K562 (cell line): Measurements from ENCODE around the gene SLC39A3. TPM values are rescaled to one million over a fixed set of nuclear protein-coding genes. Genes with fewer than 3 reads are reported as not detected.

Experiments used
- ARID4B ChIP-seq: sonication (generic); formaldehyde crosslinking; IDR thresholded peaks from 2 replicates; pipeline ENCODE4 v1.8.0; 2022; ENCODE audit warnings: mild to moderate bottlenecking, missing genetic modification reagents
- BRD9 ChIP-seq: fragments of 450-650 bp; IDR thresholded peaks from 2 replicates; pipeline ENCODE4 v1.6.1; 2018; ENCODE audit warnings: low read depth; ENCODE audit not compliant: partially characterized antibody
- CC2D1A ChIP-seq: fragments of 450-650 bp; IDR thresholded peaks from 2 replicates; pipeline ENCODE4 v1.6.1; 2017; ENCODE audit warnings: mild to moderate bottlenecking
- CREB3 ChIP-seq: fragments of 450-650 bp; conservative IDR thresholded peaks from 2 replicates; pipeline ENCODE4 v1.6.1; 2016; ENCODE audit warnings: missing genetic modification characterization, low read depth, mild to moderate bottlenecking, missing compliant biosample characterization, moderate library complexity
- EP300 ChIP-seq: IDR thresholded peaks from 2 replicates; pipeline ENCODE4 v1.6.1; 2012; ENCODE audit warnings: low read length, improper control_type of control experiment
- GATAD2A ChIP-seq: fragments of 450-650 bp; IDR thresholded peaks from 2 replicates; pipeline ENCODE4 v1.6.1; 2017
- GTF2B ChIP-seq: IDR thresholded peaks from 2 replicates; pipeline ENCODE4 v1.6.1; 2011; ENCODE audit not compliant: insufficient read length; ENCODE audit errors: extremely low read depth
- HSF4 ChIP-seq: fragments of 250-450 bp; sonication (Bioruptor Pico); IDR thresholded peaks from 2 replicates; pipeline ENCODE4 v2.1.2; 2022; ENCODE audit warnings: mild to moderate bottlenecking, moderate library complexity, borderline replicate concordance
- LEF1 ChIP-seq: fragments of 450-650 bp; IDR thresholded peaks from 2 replicates; pipeline ENCODE4 v1.6.1; 2016; ENCODE audit warnings: mild to moderate bottlenecking
- NR0B1 ChIP-seq: fragments of 450-650 bp; IDR thresholded peaks from one replicate; pipeline ENCODE4 v1.6.1; 2018; ENCODE audit warnings: mild to moderate bottlenecking, moderate library complexity; ENCODE audit not compliant: partially characterized antibody
- PRPF4 ChIP-seq: fragments of 200-400 bp; formaldehyde crosslinking; IDR thresholded peaks from one replicate; pipeline ENCODE4 v1.6.1; 2017; ENCODE audit warnings: low read length, low read depth, mild to moderate bottlenecking; ENCODE audit not compliant: insufficient read depth, poor library complexity, severe bottlenecking
- RAD51 ChIP-seq: fragments of 450-650 bp; IDR thresholded peaks from 2 replicates; pipeline ENCODE4 v1.7.1; 2016; ENCODE audit warnings: low read depth, mild to moderate bottlenecking, borderline replicate concordance
- RB1 ChIP-seq: fragments of 450-650 bp; IDR thresholded peaks from 2 replicates; pipeline ENCODE4 v1.6.1; 2017; ENCODE audit warnings: low read depth, mild to moderate bottlenecking
- SP1 ChIP-seq: sonication (generic); formaldehyde crosslinking; IDR thresholded peaks from 2 replicates; pipeline ENCODE4 v1.8.1; 2022; ENCODE audit warnings: mild to moderate bottlenecking, missing genetic modification reagents
- SUPT5H ChIP-seq: fragments of 450-650 bp; IDR thresholded peaks from 2 replicates; pipeline ENCODE4 v1.6.1; 2016
- USF1 ChIP-seq: sonication (generic); formaldehyde crosslinking; IDR thresholded peaks from 2 replicates; pipeline ENCODE4 v1.9.0; 2022; ENCODE audit warnings: mild to moderate bottlenecking, missing genetic modification reagents
- ZNF232 ChIP-seq: sonication (generic); formaldehyde crosslinking; IDR thresholded peaks from 2 replicates; pipeline ENCODE4 v1.8.0; 2022; ENCODE audit warnings: mild to moderate bottlenecking, missing genetic modification reagents
- ZNF431 ChIP-seq: sonication (generic); formaldehyde crosslinking; IDR thresholded peaks from 2 replicates; pipeline ENCODE4 v1.8.0; 2022; ENCODE audit warnings: mild to moderate bottlenecking, missing genetic modification reagents
- ZNF507 ChIP-seq: conservative IDR thresholded peaks from 2 replicates; pipeline ENCODE4 v1.6.1; 2017; ENCODE audit warnings: missing genetic modification characterization, missing compliant biosample characterization
- polyA plus RNA-seq, 8 experiments: library from polyadenylated mRNA; depleted of rRNA in 4 of 8; stranded (reverse) in 5 of 8; unstranded in 3 of 8; fragments of >200 nt; fragmentation: Nextera tagmentation in 2 of 8; fragmentation: Illumina TruSeq in 1 of 8; extraction: Ambion mirVana in 2 of 8; extraction: Trizol in 1 of 8; gene quantifications; 2 replicates each; pipeline versions ENCODE4 v1.2.1 to v1.2.3, GENCODE V29; 2011 to 2014; ENCODE audit warnings: inconsistent platforms in 1 of 8, missing spikeins in 1 of 8
- total RNA-seq, 7 experiments: library from RNA; depleted of rRNA in 6 of 7; stranded (reverse); fragments of >200 nt in 6 of 7; fragmentation: Illumina TruSeq in 2 of 7; extraction: Trizol in 2 of 7; gene quantifications; 2 replicates each; pipeline versions ENCODE4 v1.2.1 to v1.2.3, GENCODE V29; 2011 to 2021; ENCODE audit warnings: low replicate concordance in 1 of 7

The SLC39A3 gene
- total and polyA plus RNA-seq, 9 of the 15 experiments (the other 6 are each of a cell fraction or from before 2014, with no cell fraction given): 2.3 to 215 (median 127) TPM

- TF ChIP-seq ZNF507: no peak
- no peak for TF ChIP-seq HSF4 (CRISPR knock-in tag)
- peak; percentile 97 for TF ChIP-seq RB1
- TF ChIP-seq EP300: peak; percentile 35; the same call in 1 of the 2 replicates
- no peak for TF ChIP-seq NR0B1
- TF ChIP-seq SUPT5H: no peak
- TF ChIP-seq PRPF4: no peak
- no peak for TF ChIP-seq GTF2B
- no peak for TF ChIP-seq LEF1
- TF ChIP-seq CC2D1A: peak; percentile 28; the same call in 1 of the 2 replicates
- peak; percentile 99 for TF ChIP-seq ARID4B (CRISPR knock-in tag)
- TF ChIP-seq SP1: peak; percentile 94
- peak; percentile 66; the same call in 1 of the 2 replicates for TF ChIP-seq ZNF431 (CRISPR knock-in tag)
- no peak for TF ChIP-seq GATAD2A
- no peak for TF ChIP-seq USF1 (CRISPR knock-in tag)
- TF ChIP-seq ZNF232 (CRISPR knock-in tag): peak; percentile 92; the same call in 1 of the 2 replicates
- TF ChIP-seq BRD9: no peak
- no peak for TF ChIP-seq RAD51
- TF ChIP-seq CREB3: no peak; the same call in 1 of the 2 replicates
These were observed at the start of gene SLC39A3 (continued) for GRCh38 chr19:2739602-2740313.
